Activated CD4-positive, alpha-beta T cell treated with anti-CD3 and anti-CD28 coated beads for 1 hour (primary cell): Measurements from ENCODE around the gene OR10C1.
"Not testable (repeated sequence)": the region's sequence is repeated elsewhere in the genome, so short reads cannot be mapped to it uniquely, and the experiment has no call there.

Source experiments
- DNase-seq: peaks from one replicate; pipeline ENCODE4 v3.0.0-alpha.2; 2020

The OR10C1 gene, protein sequence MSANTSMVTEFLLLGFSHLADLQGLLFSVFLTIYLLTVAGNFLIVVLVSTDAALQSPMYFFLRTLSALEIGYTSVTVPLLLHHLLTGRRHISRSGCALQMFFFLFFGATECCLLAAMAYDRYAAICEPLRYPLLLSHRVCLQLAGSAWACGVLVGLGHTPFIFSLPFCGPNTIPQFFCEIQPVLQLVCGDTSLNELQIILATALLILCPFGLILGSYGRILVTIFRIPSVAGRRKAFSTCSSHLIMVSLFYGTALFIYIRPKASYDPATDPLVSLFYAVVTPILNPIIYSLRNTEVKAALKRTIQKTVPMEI

DNA sequence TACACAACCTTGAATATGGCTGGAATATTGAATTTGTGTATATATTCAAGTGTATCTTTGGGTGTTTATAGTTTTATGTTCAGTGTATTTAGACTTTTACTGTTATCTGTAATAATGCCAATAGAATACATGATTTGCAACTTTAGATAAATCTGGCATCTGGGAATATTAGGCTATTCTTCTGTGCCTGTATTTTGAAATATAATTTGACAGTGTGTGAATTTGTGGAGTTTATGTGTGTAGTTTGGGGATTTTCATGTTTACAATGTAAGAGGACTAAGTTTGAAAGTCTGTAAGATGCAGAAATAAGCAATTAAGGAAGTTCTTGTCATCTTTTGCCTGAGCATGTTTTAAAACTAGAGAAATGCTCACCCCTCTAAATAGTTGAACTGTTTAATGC is at the start of gene OR10C1:
Gene OR10C1, plus strand, starts transcription at position 301 of the 400 bp plus-strand sequence. CDS start 710 bp downstream, outside the sequence.
- no peak for DNase-seq

DNA sequence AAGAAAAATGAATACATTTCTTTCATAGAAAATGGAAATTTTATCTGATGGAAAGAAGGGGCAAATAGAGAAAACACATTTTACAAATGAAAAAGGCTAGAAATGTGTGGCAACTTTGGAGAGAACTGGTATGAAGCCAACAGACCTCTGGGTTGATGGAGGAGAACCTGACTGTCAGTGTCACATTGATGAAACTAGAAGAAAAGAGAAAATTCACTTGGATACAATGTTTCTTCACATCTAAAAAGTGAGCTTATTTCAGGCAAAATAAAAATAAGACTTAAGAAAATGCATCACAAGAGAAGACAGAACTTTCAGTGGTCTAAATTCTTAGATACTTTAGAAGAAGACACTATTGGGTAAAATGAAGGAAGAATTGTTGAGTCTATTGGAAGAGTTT is 43.8 kb upstream of the OR10C1 start, which contains the start of gene OR12D2:
Gene OR12D2, plus strand, starts transcription at position 301 of the 400 bp plus-strand sequence. CDS start 1,069 bp downstream, outside the sequence.
- DNase-seq, result no peak

DNA sequence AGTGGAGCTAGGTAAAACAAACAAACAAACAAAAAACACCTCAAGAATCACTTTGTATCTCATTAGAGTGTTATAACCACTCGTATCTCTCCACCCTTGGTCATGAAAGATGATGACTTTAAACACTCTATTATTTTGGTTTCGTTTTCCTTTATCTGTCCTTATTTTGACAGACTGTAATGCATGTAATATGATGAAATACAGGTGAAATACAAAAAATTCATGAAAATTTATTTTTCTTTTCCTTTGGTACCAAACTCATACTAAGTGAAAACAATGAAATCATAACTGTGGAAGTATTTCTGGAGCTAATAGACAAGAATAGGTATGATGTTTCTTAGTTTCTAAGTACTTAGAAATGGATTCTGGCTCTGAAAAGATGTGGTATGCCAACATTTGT is 39.6 kb upstream of the OR10C1 start:
- no peak for DNase-seq

DNA sequence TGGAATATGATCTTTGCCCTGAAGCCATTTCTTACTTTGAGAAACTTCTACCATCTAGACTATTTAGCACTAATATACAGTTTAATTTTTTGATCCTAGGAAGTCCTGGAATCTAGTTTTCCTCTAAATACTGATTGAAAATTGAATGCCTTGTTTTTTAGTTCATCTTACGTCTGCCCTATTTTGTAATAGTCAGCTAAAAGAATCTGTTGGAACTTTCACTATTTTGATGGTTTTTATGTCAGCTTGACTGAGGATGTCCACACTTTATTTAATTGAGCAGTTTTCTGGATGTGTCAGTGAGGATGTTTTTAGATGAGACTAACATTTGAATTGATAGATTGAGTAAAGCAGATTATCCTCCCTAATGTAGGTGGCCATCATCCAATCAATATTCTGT is 35.3 kb upstream of the OR10C1 start:
- DNase-seq, result no peak

DNA sequence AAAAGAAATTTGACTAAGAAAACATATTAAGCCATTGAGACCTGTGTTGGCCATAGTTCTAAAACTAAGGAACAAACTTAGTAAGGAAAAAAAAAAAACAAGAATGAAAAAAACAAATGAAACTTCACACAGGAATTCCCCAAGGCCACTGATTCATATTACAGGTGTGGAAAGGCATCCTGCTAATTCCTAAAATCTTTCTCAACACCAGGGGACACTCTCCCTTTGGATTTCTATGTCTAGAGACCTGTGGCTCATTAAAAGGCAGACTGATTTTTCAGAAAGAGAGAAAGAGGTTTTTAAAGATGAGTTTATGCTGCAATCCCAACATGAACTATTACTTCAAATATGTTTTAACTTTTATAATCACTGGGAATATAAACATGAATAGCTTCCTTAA is 24.5 kb upstream of the OR10C1 start, which contains the start of gene OR12D1:
Gene OR12D1, plus strand, starts transcription at position 341 of the 400 bp plus-strand sequence.
- DNase-seq, result no peak

DNA sequence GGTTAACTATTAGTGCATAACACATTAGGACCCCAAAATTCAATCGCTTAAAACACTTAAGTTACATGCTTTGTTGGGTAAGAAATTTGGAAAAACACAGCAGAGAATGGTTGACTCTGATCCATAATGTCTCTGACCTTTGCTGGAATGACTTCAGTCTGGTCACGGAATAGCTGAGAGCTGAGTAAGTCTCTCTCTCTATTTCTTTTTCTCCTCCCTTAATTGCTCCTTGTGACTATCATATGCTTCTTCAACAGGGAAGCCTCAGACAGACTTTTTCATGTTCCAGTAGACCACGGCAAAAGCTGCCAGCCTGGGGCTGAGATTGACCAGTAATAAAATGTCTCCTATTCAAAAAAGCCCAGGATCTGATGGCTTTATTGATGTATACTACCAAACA is 19.6 kb upstream of the OR10C1 start:
- DNase-seq, result no peak

DNA sequence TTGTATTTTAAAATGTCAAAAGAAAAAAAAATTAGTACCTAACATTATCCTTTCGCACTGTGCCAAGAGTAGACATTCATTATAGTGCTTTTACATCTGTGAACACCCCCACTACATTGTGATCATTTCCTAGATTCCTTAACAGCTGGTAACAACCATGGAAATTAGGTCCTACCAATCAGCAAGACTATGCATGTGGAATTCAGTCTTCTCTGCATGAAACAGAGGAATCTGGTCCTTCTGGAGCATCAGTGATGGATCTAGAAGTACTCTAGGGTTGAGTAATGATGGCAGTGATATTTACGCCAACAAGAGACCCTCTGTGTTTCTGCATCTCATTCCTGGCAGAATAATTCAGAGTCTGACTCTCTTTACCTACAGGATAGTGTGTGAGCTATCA is 14.9 kb upstream of the OR10C1 start:
- no peak for DNase-seq

DNA sequence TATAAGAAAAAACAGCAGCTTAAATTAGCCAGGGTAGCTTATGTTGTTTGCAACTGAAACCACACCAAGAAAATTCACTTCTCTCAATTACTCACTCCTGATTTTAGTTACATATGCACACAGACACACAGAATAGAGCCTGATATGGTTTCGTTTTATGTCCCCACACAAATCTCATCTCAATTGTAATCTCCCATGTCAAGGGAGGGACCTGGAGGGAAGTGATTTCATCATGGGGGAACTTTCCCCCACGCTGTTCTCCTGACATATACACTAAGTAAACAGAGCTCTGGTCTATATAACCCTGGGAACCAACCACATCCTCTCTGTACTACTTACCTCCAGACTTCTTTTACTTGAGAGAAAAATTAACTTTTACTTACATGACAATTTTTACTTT is 14.5 kb upstream of the OR10C1 start:
- no peak for DNase-seq

DNA sequence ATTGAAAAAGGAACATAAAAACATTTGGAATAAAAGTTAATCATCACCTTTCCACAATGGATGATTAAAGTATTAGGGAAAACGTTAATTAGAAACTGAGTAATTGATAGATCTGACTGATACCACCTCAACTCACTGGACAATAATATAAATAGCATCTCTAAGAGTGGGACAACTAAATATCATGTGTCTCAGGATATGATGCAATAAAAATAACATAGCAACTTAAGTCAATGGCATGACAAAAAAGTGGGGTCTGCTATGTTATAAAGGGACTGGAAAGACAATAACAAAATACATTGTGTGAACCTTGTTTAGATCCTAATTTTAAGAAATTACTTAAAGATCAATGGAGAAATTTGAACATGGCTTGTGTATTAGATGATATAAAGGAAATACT is 14.0 kb upstream of the OR10C1 start:
- DNase-seq, result no peak

DNA sequence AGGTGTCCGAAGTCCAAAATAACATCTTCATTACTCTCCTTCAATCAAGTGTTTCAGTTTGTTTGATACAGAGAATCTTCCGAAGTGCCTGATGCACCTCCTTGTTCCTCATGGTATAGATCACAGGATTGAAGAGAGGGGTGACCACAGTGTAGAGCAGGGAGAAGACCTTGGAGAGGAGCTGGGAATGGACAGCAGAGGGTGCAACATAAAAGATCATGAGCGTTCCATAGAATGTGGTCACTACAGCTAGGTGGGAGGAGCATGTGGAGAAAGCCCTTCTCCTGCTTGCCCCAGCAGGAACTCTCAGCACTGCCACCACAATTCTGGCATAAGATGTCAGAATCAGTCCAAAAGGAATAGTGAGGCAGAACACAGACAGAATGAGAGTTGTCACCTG is 12.5 kb upstream of the OR10C1 start:
- no peak for DNase-seq

DNA sequence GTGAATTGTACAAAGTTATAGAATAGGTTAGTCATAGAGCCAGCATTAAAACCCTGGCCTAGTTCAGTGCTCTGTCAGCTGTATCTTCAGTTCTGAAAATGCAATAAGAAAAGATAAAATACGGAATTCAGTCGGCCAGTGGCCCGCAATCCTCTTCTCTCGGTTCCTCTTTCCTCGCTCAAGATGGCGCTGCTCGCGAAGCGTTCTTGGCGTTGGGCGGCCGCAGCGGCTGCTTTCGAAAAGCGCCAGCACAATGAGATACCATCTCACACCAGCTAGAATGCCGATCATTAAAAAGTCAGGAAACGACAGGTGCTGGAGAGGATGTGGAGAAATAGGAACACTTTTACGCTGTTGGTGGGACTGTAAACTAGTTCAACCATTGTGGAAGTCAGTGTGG is 2.4 kb upstream of the OR10C1 start:
- DNase-seq, result not testable (repeated sequence)

DNA sequence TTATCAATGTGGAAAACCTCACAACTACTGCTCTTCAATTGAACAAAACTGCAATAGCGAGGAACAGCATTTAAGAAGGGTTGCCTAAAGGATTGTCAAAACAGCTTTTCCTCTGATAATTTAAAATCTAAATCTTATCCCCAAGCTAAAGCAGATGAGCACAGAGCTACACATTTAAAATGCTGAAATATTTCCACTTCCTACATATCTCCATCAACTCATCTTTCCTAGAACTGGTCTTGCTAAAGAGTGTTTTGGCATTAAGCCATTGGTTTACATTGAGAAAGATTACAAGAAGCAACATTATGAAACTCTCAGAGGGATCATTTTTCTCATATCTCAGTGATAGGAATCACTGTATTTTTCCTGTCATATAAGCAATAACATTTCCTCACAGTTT is 3.6 kb downstream of the OR10C1 start:
- no peak for DNase-seq

DNA sequence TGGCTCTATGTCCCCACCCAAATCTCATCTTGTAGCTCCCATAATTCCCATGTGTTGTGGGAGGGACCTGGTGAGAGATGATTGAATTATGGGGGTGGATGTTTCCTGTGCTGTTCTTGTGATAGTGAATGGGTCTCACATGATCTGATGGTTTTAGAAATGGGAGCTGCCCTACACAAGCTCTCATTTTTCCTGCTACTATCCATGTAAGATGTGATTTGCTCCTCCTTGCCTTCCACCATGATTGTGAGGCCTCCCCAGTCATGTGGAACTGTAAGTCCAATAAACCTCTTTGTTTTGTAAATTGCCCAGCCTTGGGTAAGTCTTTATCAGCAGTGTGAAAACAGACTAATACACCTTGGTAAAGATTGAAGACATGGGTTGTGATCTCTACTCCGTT is 4.9 kb downstream of the OR10C1 start:
- not testable (repeated sequence) for DNase-seq

DNA sequence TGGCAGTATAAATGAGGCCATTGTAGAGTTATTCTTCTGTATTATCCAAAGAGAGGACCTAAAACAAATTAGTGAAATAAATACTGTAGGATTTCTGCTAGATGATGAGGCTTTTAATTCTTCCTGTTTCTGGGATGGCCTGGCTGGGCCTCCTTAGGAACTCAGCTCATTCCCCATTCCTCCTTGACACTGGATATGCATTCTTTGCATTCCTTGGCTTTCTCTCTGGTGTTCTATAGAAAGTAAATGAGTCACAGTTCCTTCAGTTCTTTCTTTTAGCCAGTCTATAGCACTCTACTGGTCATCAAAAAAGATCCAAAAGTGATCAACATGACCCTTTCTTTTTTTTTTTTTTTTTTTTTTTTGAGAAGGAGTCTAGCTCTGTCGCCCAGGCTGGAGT is 8.6 kb downstream of the OR10C1 start:
- DNase-seq, result no peak

DNA sequence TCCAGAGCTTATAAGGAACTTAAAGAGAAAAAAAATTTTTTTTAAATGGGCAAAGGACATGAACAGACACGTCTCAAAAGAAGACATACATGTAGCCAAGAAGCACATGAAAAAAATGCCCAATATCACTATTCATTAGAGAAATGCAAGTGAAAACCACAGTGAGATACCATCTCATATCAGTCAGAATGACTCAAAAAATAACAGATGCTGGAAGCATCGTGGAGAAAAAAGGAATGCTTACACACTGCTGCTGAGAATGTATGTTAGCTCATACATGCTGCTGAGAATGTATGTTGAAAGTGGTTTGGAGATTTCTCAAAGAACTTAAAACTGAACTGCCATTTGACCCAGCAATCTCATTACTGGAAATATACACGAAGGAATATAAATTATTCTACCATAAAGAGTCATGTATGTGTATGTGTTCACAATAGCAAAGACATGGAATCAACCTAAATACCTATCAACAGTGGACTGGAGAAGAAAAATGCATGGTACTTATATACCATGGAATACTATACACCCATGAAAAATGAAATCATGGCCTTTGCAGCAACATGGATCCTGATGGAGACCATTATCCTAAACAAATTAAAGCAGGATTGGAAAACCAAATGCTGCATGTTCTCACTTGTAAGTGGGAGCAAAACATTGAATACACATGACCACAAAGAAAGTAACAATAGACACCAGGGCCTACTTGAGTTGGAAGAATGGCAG is 12.5 kb downstream of the OR10C1 start:
- no peak for DNase-seq

DNA sequence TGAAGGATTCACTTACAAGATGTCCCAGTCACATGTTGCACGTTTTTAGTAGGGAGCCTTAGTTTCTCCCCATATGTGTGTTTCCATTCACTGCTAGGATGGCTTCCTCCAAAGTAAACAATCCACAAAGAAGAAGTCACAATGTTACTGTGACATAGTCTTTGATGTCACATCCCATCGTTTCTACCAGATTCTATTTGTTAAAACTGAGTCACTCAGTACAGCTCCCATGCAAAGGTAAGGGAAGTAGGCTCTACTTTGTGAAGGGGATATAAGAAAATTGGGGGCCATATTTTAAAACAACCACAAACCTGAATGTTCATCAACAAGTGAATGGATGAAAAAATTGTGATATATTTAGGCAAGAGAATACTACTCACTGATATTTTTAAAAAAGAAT is 17.9 kb downstream of the OR10C1 start, which contains the start of the genes OR11A1 and OR2H1:
Gene OR11A1, minus strand, starts transcription at position 101 of the 400 bp plus-strand sequence. CDS start 29,430 bp downstream, outside the sequence.
Gene OR2H1, plus strand, starts transcription at position 185 of the 400 bp plus-strand sequence. CDS start 4,615 bp downstream, outside the sequence.
- DNase-seq, result no peak

DNA sequence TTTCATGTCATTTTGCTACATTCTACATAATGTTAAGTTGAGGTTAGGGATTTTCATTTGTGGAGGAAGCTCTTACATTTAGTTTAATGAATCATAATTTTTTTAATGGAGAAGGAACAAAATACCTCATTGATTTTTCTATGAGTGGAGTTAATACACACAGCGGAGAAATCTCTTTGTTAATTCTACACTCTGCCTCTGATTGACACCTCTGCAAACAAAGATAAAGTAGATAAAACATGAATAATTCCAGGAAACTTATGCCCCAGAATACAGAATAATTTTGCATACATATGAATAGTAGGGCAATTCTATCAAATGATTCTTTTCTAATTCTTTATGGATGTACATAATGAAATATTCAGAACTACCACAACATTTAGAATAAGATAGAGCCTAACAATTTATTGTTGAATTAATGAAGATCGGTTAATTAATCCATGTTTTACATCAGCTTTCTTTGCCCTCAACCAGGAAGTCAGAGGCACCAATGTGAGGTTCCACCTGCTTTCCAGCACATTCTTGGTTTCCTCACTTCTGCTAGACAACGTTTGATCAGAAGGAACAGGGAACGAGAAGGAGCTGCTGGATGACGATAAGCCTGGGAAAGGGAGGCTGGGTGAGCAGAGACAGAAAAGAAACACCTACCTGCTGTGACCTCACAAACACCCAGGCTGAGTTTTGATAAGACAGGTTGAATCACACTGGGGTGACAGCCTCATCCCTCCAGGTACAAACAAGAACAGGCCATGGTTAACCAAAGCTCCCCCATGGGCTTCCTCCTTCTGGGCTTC is 22.1 kb downstream of the OR10C1 start:
- DNase-seq, result no peak

DNA sequence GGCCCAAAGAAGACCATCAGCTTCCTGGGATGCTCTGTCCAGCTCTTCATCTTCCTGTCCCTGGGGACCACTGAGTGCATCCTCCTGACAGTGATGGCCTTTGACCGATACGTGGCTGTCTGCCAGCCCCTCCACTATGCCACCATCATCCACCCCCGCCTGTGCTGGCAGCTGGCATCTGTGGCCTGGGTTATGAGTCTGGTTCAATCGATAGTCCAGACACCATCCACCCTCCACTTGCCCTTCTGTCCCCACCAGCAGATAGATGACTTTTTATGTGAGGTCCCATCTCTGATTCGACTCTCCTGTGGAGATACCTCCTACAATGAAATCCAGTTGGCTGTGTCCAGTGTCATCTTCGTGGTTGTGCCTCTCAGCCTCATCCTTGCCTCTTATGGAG is 22.9 kb downstream of the OR10C1 start:
- no peak for DNase-seq

DNA sequence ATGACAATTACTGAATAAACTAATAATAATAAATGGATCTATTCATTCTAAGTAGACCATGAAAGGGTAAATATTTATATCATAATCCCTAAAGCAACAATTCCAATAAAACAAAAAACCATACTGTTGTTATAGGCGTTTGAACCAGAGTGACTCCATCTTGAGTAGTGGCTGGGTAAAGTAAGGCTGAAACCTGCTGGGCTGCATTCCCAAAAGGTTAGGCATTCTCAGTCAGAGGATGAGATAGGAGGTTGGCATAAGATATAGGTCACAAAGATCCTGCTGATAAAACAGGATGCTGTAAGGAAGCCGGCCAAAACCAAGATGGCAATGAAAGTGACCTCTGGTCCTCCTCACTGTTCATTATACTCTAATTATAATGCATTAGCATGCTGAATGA is 26.2 kb downstream of the OR10C1 start:
- DNase-seq, result no peak

DNA sequence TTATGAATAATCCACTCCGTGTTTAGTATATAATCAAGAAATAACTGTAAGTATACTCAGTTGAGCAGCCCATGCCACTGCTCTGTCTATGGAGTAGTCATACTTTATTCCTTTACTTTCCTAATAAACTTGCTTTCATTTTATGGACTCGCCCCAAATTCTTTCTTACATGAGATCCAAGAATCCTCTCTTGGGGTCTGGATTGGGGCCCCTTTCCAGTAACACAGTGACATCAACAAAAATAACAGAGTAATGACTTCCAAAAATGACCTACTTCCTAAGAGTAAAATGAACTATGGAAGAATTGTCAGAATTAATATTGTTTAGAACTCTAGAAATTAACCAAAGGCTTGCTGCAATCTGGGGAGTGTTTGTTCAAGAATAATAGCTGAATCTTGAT is 26.7 kb downstream of the OR10C1 start:
- DNase-seq, result no peak

DNA sequence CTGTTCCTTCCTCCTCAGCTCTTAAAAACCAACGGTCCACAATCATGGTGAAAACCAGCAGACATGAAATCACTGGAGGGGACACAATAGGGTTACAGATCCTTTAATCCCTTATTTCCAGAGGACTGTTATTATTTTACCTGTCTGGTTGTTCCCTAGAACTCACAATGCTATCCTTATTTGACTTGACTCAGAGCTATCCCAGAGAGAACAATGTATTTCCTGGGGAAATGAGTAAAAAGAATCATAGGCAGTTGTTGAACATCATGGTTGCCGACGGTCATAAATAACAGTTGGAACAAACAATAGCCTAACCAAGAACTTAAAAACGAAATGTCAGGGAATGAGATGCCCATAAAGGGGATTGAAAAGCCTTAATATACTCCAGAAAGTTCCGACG is 27.1 kb downstream of the OR10C1 start:
- DNase-seq, result no peak

DNA sequence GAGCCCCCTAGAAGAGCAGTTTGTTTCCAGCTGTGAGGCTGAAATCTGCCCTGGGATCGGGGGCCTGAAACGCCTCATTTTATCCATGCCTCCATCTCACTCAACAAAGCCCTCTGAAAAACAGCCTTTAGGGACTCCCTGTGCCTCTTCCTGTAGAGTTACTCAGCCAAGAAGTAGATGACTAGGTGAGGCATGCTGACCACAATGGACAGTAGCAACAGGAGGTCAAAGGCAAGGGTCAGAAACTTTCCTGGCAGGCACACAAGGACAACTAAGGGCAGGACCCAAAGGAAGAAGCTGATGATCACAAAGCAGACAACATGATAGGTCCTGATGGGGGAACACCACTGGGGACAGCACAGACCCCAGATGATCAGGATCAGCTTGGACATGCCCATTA is 35.9 kb downstream of the OR10C1 start:
- no peak for DNase-seq

DNA sequence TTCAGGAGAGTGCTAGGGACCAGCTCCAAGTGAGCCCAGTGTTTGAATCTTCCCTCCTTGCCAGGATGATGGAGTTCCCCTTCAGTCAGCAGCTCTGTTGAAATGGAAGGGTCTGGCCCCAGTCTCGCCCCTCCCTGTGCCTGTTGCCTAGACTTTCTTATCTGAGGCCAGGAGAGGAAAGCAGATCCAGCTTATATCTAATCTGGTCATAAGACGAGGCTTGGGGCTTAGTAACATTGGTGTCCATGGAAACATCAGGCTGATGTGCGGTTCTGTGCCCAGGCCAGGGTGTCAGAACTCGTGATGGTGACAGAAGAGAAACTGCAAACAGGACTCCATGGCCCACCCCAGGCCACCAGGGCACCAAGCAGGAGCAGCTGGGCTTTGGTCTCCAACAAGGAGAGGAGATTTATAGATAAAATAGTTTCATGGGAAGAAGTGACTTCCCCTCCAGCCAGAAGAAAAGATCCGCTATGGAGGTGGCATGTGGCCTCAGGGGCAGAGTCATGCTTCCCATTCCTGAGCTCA is 38.9 kb downstream of the OR10C1 start:
- no peak for DNase-seq
